Transverse colon (tissue), 4 donors: ENCODE measurements around the gene ANXA6. TPM values are rescaled to one million over a fixed set of nuclear protein-coding genes. Genes with fewer than 3 reads are reported as not detected.
A peak's percentile ranks its signal among the peaks of the same experiment; 100 is the strongest.

ENCODE experiments used
- DNase-seq: peaks from one replicate; pipeline ENCODE4 v3.0.0-alpha.2; 2019
- H3K27ac ChIP-seq, 4 donors: fragments of 200-600 bp; sonication (generic); 2 replicates each; pipeline ENCODE4 v1.5.1; 2016 to 2018; ENCODE audit warnings: inconsistent platforms in 4 of 4
- H3K27me3 ChIP-seq: fragments of 200-600 bp; sonication (generic); 2 replicates; pipeline ENCODE4 v1.5.1; 2017; ENCODE audit warnings: inconsistent platforms
- H3K36me3 ChIP-seq, 4 donors: fragments of 200-600 bp; sonication (generic); 2 replicates each; pipeline ENCODE4 v1.5.1; 2017 to 2019; ENCODE audit warnings: inconsistent platforms in 4 of 4
- H3K4me1 ChIP-seq, 4 donors: fragments of 200-600 bp; sonication (generic); 2 replicates each; pipeline ENCODE4 v1.5.1; 2017 to 2020; ENCODE audit warnings: inconsistent platforms in 4 of 4
- H3K4me3 ChIP-seq, 4 donors: fragments of 200-600 bp; sonication (generic); 1 replicate in 1 of 4; 2 replicates in 3 of 4; pipeline versions ENCODE4 v1.5.1 to v1.6.1; 2017 to 2019; ENCODE audit warnings: inconsistent platforms in 4 of 4
- H3K9me3 ChIP-seq, 2 donors: fragments of 200-600 bp; sonication (generic); 2 replicates each; pipeline ENCODE4 v1.5.1; 2017 to 2019; ENCODE audit warnings: inconsistent platforms in 2 of 2
- CTCF ChIP-seq, 5 experiments: fragments of 200-600 bp in 3 of 5; fragments of 450-650 bp in 2 of 5; sonication (generic) in 3 of 5; IDR thresholded peaks; 1 replicate in 2 of 5; 2 replicates in 3 of 5; pipeline ENCODE4 v1.5.1; 2016 to 2017; ENCODE audit warnings: antibody characterized with exemption in 5 of 5, inconsistent platforms in 3 of 5, mild to moderate bottlenecking in 2 of 5, moderate library complexity in 1 of 5
- EP300 ChIP-seq: sonication (generic); formaldehyde crosslinking; IDR thresholded peaks from one replicate; pipeline ENCODE4 v1.6.1; 2017; ENCODE audit warnings: antibody characterized with exemption, low read depth
- POLR2A ChIP-seq: fragments of 450-650 bp; IDR thresholded peaks from one replicate; pipeline ENCODE4 v1.6.1; 2016; ENCODE audit warnings: antibody characterized with exemption, mild to moderate bottlenecking, moderate library complexity
- POLR2AphosphoS5 ChIP-seq, 3 donors: sonication (generic); formaldehyde crosslinking; IDR thresholded peaks; one replicate each; pipeline ENCODE4 v1.6.1; 2016; ENCODE audit warnings: antibody characterized with exemption in 3 of 3
- WGBS, 2 donors: methylation state at CpG; one replicate each; pipeline ENCODE4 v1.1.5; 2018; ENCODE audit warnings: low coverage in 1 of 2; 5-methylcytosine and 5-hydroxymethylcytosine counted together
- in situ Hi-C, 4 donors: fragments of 200-750 bp; cut with MboI; loops; one replicate each; pipeline versions ENCODE4 v1.15.0 to v1.15.1; 2017; ENCODE audit warnings: low sequenced_read_pairs in 3 of 4, low pct_ligation_motif_present in 1 of 4, low pct_unique_long_range_greater_than_20kb in 1 of 4
- intact Hi-C: fragments of 100-400 bp; cut with DNase I; formaldehyde crosslinking; loops from one replicate; pipeline ENCODE4 v1.15.1; 2023; ENCODE audit warnings: low total_unique reads
- total RNA-seq, 4 donors: library from RNA; depleted of rRNA; stranded (reverse); fragments of >200 nt; gene quantifications; one replicate each; pipeline ENCODE4 v1.1.0, GENCODE V29; 2016

Gene ANXA6
- total RNA-seq, 4 donors from 2014 or later, result 19.1 to 79.0 (median 55.3) TPM

- 53% methylated on average over 1 of the region's 1 CpG; no CpG with 5 or more reads in 1 of the 2 donors for WGBS, 2 donors
- peaks cover 38 to 58% (median 41%) of the 10 kb centered on the region in 4 donors for H3K4me1 ChIP-seq
- peaks cover 0 to 9% (median 2%) of the 10 kb centered on the region in 4 donors for H3K36me3 ChIP-seq
These were observed 14.6 kb downstream of the ANXA6 start for GRCh38 chr5:151142933-151143332.

GRCh38 chr5:151141535-151141934 lies 16.0 kb downstream of the ANXA6 start:
- in situ Hi-C loops, result no loop called here
- Histone ChIP-seq H3K36me3 (peaks cover 0 to 15% (median 4%) of the 10 kb centered on the region in 4 donors), H3K4me1 (peaks cover 38 to 55% (median 41%) of the 10 kb centered on the region in 4 donors), H3K27ac (peak overlapping the region; percentile 20 to 64 (median 55)), H3K27me3 (no peaks in the 10 kb centered on the region), H3K4me3 (no peak overlapping the region), H3K9me3 (no peaks in the 10 kb centered on the region)
- peak in 2 of 3 donors; percentile 25 to 42 for TF ChIP-seq POLR2AphosphoS5 (IDR thresholded peaks at IDR 0.05)
- TF ChIP-seq POLR2A, result no peak
- TF ChIP-seq CTCF (IDR thresholded peaks at IDR 0.05), result no peak
- no peak for TF ChIP-seq EP300
- DNase-seq, result peak; percentile 59
- 38 to 64% methylated on average over 5 to 15 of the region's 15 CpGs for WGBS, 2 donors
- intact Hi-C loops, result no loop called here

More at GRCh38 chr5:151142933-151143332, 14.6 kb downstream of the ANXA6 start:
- Histone ChIP-seq H3K4me3 (no peak overlapping the region), H3K27me3 (no peaks in the 10 kb centered on the region), H3K27ac (peak overlapping the region in 3 of 4 donors; percentile 42 to 64 (median 51)), H3K9me3 (no peaks in the 10 kb centered on the region)
- in situ Hi-C loops (no loop called here), intact Hi-C loops (no loop called here)
- no peak for DNase-seq
- TF ChIP-seq POLR2AphosphoS5 (IDR thresholded peaks at IDR 0.05), result no peak
- TF ChIP-seq POLR2A, result no peak
- no peak for TF ChIP-seq CTCF (IDR thresholded peaks at IDR 0.05)
- no peak for TF ChIP-seq EP300

- no peaks in the 10 kb centered on the region for H3K9me3 ChIP-seq
- intact Hi-C loops, result no loop called here
These were observed 16.7 kb downstream of the ANXA6 start for GRCh38 chr5:151140686-151141459.

More at GRCh38 chr5:151140686-151141459, 16.7 kb downstream of the ANXA6 start:
- DNase-seq, result no peak
- no peaks in the 10 kb centered on the region for H3K27me3 ChIP-seq
- peak overlapping the region; percentile 20 to 64 (median 55) for H3K27ac ChIP-seq
- H3K4me3 ChIP-seq, result no peak overlapping the region
- no peak for TF ChIP-seq CTCF (IDR thresholded peaks at IDR 0.05)
- TF ChIP-seq POLR2A, result no peak
- TF ChIP-seq POLR2AphosphoS5 (IDR thresholded peaks at IDR 0.05), result no peak
- no peak for TF ChIP-seq EP300
- peaks cover 0 to 15% (median 4%) of the 10 kb centered on the region in 4 donors for H3K36me3 ChIP-seq
- H3K4me1 ChIP-seq, result peaks cover 34 to 48% (median 39%) of the 10 kb centered on the region in 4 donors
- WGBS, 2 donors, result 17 to 75% methylated on average over 1 to 7 of the region's 7 CpGs
- in situ Hi-C loops, result no loop called here
